ENCODE data around the gene OAF.
"Not testable (repeated sequence)": the region's sequence is repeated elsewhere in the genome, so short reads cannot be mapped to it uniquely, and the experiment has no call there.

OAF gene

DNA sequence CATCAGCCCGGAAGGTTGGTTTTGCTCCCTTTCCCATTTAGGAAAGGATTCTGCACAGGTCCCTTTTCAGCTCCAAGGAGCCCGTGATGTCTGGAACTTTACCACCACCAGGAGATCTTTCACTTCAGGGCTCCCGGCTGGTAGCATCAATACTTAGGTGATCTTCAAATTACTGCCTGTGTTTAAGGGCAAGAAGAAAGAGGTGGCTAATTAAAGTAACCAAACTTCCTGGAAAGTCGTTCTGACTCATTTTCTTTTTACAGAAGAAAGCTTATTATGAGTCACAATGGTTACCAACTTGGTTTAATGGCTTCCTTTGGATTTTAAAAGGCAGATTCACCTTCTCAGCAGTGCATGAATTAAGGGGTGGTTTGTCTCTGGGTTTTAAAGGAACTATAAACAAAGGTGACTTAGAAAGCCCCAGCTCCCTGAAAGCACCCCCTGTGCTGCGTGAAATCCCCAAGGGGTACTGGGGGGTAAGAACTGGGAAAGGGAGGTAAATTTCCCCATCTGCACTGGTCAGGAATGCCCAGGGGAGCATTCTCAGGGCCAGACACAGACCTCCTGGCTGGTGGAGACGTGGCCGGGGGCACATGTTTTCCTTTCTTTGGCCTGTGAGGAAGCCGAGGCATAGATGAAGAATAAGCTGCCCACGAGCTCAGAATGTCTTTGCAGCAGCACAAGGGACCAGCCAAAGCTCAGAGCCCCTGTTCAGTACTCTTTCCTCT, 37.9 kb downstream of the OAF start:
- TF ChIP-seq, protein P1, sequence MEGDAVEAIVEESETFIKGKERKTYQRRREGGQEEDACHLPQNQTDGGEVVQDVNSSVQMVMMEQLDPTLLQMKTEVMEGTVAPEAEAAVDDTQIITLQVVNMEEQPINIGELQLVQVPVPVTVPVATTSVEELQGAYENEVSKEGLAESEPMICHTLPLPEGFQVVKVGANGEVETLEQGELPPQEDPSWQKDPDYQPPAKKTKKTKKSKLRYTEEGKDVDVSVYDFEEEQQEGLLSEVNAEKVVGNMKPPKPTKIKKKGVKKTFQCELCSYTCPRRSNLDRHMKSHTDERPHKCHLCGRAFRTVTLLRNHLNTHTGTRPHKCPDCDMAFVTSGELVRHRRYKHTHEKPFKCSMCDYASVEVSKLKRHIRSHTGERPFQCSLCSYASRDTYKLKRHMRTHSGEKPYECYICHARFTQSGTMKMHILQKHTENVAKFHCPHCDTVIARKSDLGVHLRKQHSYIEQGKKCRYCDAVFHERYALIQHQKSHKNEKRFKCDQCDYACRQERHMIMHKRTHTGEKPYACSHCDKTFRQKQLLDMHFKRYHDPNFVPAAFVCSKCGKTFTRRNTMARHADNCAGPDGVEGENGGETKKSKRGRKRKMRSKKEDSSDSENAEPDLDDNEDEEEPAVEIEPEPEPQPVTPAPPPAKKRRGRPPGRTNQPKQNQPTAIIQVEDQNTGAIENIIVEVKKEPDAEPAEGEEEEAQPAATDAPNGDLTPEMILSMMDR (IDR thresholded peaks at IDR 0.05; ENCODE audit: extremely low read depth, missing control alignments), result no peak
- no peak for DNase-seq (ENCODE audit: low spot score)

DNA sequence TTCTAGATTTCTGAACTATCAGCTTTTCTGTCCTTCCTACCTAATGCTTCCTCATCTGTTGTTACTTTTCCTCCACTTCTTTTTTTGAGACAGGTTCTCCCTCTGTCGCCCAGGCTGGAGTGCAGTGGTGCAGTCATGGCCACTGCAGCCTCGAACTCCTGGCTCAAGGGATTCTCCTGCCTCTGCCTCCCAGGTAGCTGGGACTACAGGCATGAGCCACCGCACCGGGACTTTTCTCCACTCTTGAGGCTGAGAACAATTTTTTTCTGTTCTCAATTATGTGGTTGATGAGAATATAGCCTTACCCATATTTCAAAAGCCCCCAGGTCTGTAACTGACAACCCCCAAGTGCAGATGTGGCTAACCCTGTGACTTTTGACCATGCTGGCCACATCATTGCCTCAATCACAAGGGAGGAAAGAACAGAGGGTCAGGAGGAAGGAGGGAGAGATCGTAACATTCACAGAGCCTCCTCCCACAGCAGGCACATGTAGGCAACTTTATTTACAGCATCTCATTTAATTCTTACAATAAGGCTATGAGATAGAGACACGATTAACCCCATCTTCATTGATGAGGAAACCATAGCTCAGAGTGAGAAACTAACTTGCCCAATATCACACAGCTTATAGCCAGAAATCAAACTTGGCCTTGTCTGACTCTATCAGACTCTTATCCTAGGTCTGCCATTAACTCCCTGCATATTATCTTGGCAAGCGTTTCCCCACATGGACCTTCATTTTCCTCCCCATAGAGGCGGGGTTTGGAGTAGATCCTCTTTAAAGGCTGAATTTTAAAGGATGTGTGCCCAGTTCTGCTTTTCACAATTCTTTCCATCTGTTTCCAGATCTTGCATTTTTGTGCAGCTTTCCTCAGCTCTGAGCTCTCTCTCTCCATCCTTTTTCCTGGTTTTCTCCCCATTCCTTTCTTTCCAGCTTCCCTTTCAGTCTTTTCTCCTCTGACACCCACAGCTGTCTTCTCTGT, 38.7 kb downstream of the OAF start:
- DNase-seq (ENCODE audit: low spot score), result no peak
- TF ChIP-seq, protein P1 (IDR thresholded peaks at IDR 0.05; ENCODE audit: extremely low read depth, missing control alignments), result no peak

DNA sequence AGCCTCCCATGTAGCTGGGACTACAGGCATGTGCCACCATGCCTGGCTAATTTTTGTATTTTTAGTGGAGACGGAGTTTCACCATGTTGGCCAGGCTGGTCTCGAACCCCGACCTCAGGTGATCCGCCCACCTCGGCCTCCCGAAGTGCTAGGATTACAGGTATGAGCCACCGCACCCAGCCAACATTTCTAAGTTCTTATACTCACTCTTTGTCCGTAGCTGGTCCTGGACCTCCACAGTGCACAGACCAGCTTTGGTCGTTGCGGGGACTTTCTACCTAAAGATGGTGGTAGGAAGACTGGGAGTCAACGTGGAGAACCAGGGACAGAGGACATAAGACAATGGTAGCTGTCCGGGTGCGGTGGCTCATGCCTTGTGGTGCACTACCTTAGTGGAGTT, 42.5 kb downstream of the OAF start:
- DNase-seq (ENCODE audit: low spot score), result not testable (repeated sequence)

DNA sequence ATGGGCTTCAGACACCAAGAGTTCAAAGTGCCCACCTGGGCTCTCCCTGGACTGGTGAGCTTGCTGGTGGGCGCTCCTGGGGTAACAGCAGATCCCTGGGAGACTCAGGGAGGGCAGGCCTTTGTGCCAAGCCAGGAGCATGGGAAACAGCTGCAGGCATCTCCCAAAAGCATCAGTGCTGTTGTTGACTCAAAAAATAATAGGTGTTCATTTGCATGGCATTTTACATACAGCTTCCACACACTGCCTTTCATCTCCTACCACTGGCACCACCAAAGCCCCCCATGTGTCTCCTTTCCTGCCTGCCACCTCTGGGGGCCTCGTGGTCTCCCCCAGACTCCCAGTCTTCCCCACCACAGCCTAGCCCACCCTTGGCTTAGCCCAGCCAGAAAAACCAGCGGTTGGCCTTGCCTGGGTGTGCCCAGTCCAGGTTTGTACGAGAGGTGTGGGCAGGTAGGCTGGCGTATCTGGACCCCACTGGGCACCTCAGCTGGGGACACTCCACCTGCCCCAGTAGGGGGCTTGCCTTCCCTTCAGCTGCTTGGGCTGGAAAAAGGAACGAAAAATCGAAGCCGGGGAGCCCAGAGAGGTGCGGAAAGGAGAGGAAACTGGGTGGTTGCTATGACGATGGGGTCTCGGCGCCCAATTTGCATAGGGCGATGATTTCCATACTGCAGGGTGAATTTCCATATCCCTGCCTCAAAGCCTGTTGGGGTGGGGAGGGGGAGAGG, 44.1 kb downstream of the OAF start:
- no peak for DNase-seq (ENCODE audit: low spot score)
- TF ChIP-seq, protein P1 (IDR thresholded peaks at IDR 0.05; ENCODE audit: extremely low read depth, missing control alignments), result no peak

DNA sequence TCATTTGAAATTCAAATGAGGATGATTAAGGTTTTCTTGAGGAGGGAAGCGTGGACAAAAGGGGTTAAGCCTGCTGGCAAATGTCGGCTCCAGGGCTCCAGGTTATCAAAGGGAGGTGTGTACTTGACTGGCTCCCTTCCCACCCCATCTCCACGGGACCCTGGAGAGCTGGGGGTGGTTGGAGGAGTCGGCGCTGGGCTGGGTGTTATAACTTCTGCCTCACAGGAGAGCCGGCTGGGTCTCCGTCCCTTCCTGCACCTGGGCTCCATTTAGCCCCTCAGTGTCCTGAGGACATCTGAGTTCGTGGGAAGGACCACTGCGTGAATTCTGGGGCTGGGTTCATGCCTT, 44.7 kb downstream of the OAF start:
- TF ChIP-seq, protein P1 (IDR thresholded peaks at IDR 0.05; ENCODE audit: extremely low read depth, missing control alignments), result no peak
- DNase-seq (ENCODE audit: low spot score), result no peak

DNA sequence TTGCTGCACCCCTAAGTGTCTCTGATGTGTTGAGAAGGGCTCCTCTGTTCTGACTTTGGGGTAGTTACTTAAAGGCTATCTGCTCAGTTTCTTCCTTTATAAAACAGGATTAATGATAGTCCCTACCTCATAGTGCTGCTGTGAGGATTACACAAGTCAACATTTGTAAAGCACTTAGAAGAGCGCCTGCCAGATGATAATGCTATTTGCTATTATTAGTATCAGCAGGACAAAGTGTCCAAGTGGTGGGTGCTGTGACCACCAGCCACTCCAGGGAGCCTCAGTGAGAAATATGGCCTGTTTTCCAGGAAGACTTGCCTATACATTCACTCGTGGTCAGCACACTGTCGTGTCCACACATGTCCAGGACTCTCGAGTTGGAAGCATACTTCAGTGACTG, 45.3 kb downstream of the OAF start:
- TF ChIP-seq, protein P1 (IDR thresholded peaks at IDR 0.05; ENCODE audit: extremely low read depth, missing control alignments), result no peak
- no peak for DNase-seq (ENCODE audit: low spot score)

DNA sequence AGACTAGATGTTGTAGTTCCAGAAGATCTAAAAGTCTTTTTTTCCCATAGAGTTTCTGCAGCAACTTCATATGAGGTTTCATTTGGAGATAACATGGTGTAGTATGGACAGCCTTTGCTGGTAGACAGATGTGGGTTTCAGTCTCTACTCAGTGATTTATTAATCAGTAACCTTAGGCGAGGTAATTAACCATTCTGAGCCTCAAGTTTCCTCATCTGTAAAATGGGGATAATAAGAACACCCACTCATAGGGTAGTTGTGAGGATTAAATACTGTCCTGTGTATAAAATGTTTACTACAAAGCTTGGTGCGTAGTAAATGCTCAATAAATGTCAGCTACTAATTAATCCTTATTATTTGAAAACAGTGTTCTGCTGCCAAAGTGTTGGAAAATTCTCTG, 45.9 kb downstream of the OAF start:
- no peak for DNase-seq (ENCODE audit: low spot score)
- TF ChIP-seq, protein P1 (IDR thresholded peaks at IDR 0.05; ENCODE audit: extremely low read depth, missing control alignments), result no peak

Data from GM20000 (cell line).